Hematopoietic multipotent progenitor cell treated with erythropoietin and hydrocortisone succinate and interleukin-3 and kit ligand, for 6 days (in vitro differentiated cells): ENCODE measurements around the gene SDCCAG8.
A peak's percentile ranks its signal among the peaks of the same experiment; 100 is the strongest.

Experiments used
- DNase-seq: peaks from one replicate; pipeline ENCODE4 v3.0.0-alpha.2; 2015

The SDCCAG8 gene

GRCh38 chr1:243465738-243466137, 209.9 kb downstream of the SDCCAG8 start:
- DNase-seq = no peak

- DNase-seq = no peak
These were observed 213.7 kb downstream of the SDCCAG8 start for GRCh38 chr1:243469497-243469896.

GRCh38 chr1:243470502-243470901, 214.7 kb downstream of the SDCCAG8 start:
- DNase-seq = no peak

- peak; percentile 11 for DNase-seq
These were observed 215.3 kb downstream of the SDCCAG8 start for GRCh38 chr1:243471026-243471685.

- DNase-seq = peak; percentile 42
These were observed 216.2 kb downstream of the SDCCAG8 start for GRCh38 chr1:243471754-243472745.

GRCh38 chr1:243473227-243474135, 217.6 kb downstream of the SDCCAG8 start:
- DNase-seq = peak; percentile 48

- no peak for DNase-seq
These were observed 218.5 kb downstream of the SDCCAG8 start for GRCh38 chr1:243474136-243474881.

GRCh38 chr1:243474906-243475305, 219.1 kb downstream of the SDCCAG8 start:
- DNase-seq = no peak

- DNase-seq = peak; percentile 38
These were observed 220.1 kb downstream of the SDCCAG8 start for GRCh38 chr1:243475966-243476365.

GRCh38 chr1:243477731-243478290, 222.0 kb downstream of the SDCCAG8 start:
- peak; percentile 37 for DNase-seq

GRCh38 chr1:243481101-243481500, 225.3 kb downstream of the SDCCAG8 start:
- DNase-seq = no peak

- DNase-seq = peak; percentile 60
These were observed 226.5 kb downstream of the SDCCAG8 start for GRCh38 chr1:243482141-243483022.

- DNase-seq = peak; percentile 39
These were observed 227.4 kb downstream of the SDCCAG8 start for GRCh38 chr1:243483071-243483771.

GRCh38 chr1:243483952-243484351, 228.1 kb downstream of the SDCCAG8 start:
- DNase-seq = no peak

- no peak for DNase-seq
These were observed 231.3 kb downstream of the SDCCAG8 start for GRCh38 chr1:243487036-243487648.

- no peak for DNase-seq
These were observed 231.9 kb downstream of the SDCCAG8 start for GRCh38 chr1:243487649-243488227.

- DNase-seq = no peak
These were observed 232.8 kb downstream of the SDCCAG8 start for GRCh38 chr1:243488459-243489157.

GRCh38 chr1:243489158-243489527, 233.3 kb downstream of the SDCCAG8 start:
- no peak for DNase-seq
